Progenitor cell of endocrine pancreas (in vitro differentiated cells): ENCODE measurements around the gene FBXO45. TPM values are rescaled to one million over a fixed set of nuclear protein-coding genes. Genes with fewer than 3 reads are reported as not detected.

Experiments
- DNase-seq: peaks from one replicate; pipeline ENCODE4 v3.0.0; 2021; ENCODE audit warnings: low spot score; ENCODE audit not compliant: unreplicated experiment
- H3K27ac Mint-ChIP-seq: 2 replicates; pipeline ENCODE4 v1.8.0; 2021; ENCODE audit warnings: mild to moderate bottlenecking, moderate library complexity, mixed read lengths
- H3K27me3 Mint-ChIP-seq: 2 replicates; pipeline ENCODE4 v1.8.0; 2021; ENCODE audit warnings: mixed read lengths
- H3K36me3 Mint-ChIP-seq: 2 replicates; pipeline ENCODE4 v1.8.0; 2022; ENCODE audit warnings: mixed read lengths; ENCODE audit not compliant: insufficient read depth
- H3K4me1 Mint-ChIP-seq: 2 replicates; pipeline ENCODE4 v1.8.0; 2021; ENCODE audit warnings: low read depth, mixed read lengths
- H3K4me3 Mint-ChIP-seq: 2 replicates; pipeline ENCODE4 v1.8.0; 2021; ENCODE audit warnings: low read depth, mild to moderate bottlenecking, moderate library complexity, mixed read lengths
- H3K9me3 Mint-ChIP-seq: 2 replicates; pipeline ENCODE4 v1.8.0; 2021; ENCODE audit warnings: low read depth, mixed read lengths
- total RNA-seq: library from RNA; stranded (reverse); gene quantifications from 2 replicates; pipeline ENCODE4 v1.2.1, GENCODE V29; 2021
- TF ChIP-seq, protein P1 (sequence below): fragments of 200-600 bp; sonication (generic); IDR thresholded peaks from one replicate; pipeline ENCODE4 v1.5.0; 2021; ENCODE audit warnings: antibody characterized with exemption, mild to moderate bottlenecking; ENCODE audit not compliant: unreplicated experiment

The FBXO45 gene
- total RNA-seq, 1 donor from 2014 or later: 13.1 TPM

DNA sequence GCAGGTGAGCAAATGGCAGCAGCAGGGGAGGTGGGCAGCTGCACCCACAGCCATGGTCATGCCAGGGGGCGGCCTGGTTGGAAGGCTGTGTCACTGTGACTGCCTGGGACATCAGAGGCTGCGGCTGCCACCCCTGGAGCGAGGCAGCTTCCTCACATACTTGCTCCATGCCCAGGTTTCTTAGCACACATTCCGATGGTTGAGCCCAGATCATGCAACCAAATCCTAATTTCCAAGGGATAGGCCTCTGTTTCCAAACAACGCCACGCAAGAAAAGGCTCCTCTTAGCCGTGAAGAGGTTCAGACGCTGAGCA lies 59.4 kb downstream of the FBXO45 start:
- H3K27me3 Mint-ChIP-seq: peaks cover 3% of the 10 kb centered on the region

DNA sequence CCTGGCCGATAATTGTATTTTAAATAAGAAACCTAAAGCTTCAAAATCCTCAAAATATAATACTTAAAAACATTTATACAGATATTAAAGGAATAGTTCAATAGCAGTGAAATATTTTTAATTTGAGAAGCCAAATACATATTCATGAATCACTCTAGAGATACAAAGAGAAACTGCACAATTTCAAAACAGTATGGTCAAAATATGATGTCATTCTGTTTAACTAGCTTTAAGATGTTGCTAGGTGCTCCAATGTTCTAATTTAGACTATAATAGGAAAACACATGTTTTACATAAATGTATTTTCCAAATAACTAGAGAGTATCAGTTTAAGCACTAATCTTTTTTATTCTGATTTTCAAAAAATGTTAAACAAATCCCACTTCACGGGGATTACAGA lies 60.8 kb downstream of the FBXO45 start:
- Mint-ChIP-seq H3K4me1 (peaks cover 9% of the 10 kb centered on the region), H3K4me3 (no peak overlapping the region), H3K9me3 (no peaks in the 10 kb centered on the region), H3K27ac (no peak overlapping the region), H3K27me3 (peaks cover 3% of the 10 kb centered on the region), H3K36me3 (no peaks in the 10 kb centered on the region)
- no peak for DNase-seq
- TF ChIP-seq, protein P1, sequence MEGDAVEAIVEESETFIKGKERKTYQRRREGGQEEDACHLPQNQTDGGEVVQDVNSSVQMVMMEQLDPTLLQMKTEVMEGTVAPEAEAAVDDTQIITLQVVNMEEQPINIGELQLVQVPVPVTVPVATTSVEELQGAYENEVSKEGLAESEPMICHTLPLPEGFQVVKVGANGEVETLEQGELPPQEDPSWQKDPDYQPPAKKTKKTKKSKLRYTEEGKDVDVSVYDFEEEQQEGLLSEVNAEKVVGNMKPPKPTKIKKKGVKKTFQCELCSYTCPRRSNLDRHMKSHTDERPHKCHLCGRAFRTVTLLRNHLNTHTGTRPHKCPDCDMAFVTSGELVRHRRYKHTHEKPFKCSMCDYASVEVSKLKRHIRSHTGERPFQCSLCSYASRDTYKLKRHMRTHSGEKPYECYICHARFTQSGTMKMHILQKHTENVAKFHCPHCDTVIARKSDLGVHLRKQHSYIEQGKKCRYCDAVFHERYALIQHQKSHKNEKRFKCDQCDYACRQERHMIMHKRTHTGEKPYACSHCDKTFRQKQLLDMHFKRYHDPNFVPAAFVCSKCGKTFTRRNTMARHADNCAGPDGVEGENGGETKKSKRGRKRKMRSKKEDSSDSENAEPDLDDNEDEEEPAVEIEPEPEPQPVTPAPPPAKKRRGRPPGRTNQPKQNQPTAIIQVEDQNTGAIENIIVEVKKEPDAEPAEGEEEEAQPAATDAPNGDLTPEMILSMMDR: no peak

More for the DNA sequence above, 59.4 kb downstream of the FBXO45 start:
- peaks cover 6% of the 10 kb centered on the region for H3K4me1 Mint-ChIP-seq
- DNase-seq: no peak
- H3K36me3 Mint-ChIP-seq: no peaks in the 10 kb centered on the region
- TF ChIP-seq, protein P1: no peak
- no peaks in the 10 kb centered on the region for H3K9me3 Mint-ChIP-seq
- H3K27ac Mint-ChIP-seq: no peak overlapping the region
- H3K4me3 Mint-ChIP-seq: no peak overlapping the region

DNA sequence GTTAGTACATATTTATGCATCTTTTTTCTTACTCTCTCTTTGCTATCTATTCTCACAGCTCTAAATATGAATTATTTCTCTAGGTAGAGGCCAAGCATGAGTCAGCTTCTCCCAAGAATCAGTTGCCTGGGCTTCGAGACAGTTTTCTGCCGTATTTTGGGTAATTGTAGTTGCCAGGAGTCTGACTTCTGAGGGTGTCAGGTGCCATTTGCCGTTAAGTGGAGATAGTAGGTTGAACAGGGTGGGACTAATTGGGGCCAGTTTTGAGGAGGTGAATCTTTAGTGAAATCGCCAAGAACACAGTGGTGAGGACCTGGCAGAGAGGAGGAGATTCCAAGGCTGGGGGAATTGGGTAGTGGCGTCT lies 63.2 kb downstream of the FBXO45 start:
- Mint-ChIP-seq H3K27me3 (peaks cover 2% of the 10 kb centered on the region), H3K4me1 (peaks cover 9% of the 10 kb centered on the region), H3K4me3 (peak overlapping the region; percentile 80), H3K9me3 (no peaks in the 10 kb centered on the region), H3K27ac (peak overlapping the region; percentile 99), H3K36me3 (no peaks in the 10 kb centered on the region)
- TF ChIP-seq, protein P1: no peak
- no peak for DNase-seq

DNA sequence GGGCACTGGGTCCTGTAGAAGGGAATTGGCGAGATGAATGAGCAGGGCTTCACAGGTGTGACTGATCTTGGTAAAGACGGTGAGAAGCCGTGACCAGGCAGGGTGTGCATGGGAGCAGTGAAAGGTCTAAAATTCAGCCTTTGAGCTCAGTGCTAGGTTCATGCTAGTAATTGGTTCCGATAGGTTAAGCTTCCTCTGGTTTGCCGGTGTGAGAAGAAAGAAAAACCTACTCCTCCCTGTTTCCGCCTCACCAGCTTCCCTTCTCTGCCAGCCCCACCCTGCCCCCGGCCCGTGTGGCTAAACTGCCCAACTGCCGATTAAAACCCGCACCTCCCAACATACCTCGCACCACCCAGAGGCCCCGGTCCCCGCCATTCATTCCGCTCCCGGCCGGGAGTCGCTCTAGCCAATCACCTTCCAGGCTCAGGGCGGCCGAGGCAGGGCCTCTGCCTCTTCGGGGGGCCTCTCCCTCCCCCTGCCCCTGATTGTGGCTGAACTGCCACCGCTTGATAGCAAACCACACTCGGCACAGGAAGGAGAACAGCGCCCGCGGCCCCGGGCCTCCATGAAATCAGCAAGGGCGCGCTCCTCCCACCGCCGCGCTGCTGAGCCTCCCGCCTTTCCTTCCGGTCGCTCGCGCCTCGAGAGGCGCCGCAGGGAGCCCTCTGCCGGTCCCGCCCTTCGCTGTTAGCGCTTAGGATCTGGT lies 63.7 kb downstream of the FBXO45 start:
- TF ChIP-seq, protein P1: peak; percentile 28
- no peaks in the 10 kb centered on the region for H3K9me3 Mint-ChIP-seq
- peak; percentile 83 for DNase-seq
- peak overlapping the region; percentile 99 for H3K27ac Mint-ChIP-seq
- H3K27me3 Mint-ChIP-seq: peaks cover 3% of the 10 kb centered on the region
- peak overlapping the region; percentile 80 for H3K4me3 Mint-ChIP-seq
- peaks cover 9% of the 10 kb centered on the region for H3K4me1 Mint-ChIP-seq
- no peaks in the 10 kb centered on the region for H3K36me3 Mint-ChIP-seq

DNA sequence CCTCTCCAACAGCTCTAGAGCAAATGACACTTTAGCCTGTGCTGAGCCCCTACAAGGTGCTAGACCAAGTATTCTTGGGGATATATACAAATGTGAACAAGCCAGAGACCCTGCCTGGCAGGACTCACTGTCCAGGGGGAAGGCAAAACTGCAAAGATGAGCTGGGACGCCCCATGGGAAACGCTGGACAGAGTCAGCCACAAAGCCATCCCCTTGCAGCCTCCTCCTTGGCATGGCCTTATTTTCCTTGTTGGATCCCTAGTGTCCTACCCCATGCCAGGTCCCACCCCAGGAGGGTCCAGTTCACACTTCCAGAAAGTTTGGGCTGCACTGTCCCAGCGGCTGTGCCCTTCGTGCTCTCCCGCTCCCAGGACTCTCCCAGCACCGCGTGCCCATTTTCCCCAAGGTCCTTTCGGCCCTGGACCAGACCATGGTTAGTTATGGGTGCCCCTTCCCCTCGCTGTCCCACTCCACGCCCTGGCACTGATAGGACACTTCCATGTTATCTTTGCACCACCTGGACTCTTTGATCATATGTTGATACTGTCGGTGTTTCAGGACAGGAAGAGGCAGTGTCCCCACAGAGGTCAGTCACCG lies 65.2 kb downstream of the FBXO45 start:
- Mint-ChIP-seq H3K4me3 (peak overlapping the region; percentile 80), H3K27me3 (peaks cover 13% of the 10 kb centered on the region), H3K27ac (peak overlapping the region; percentile 99), H3K9me3 (no peaks in the 10 kb centered on the region), H3K36me3 (no peaks in the 10 kb centered on the region), H3K4me1 (peaks cover 9% of the 10 kb centered on the region)
- TF ChIP-seq, protein P1: no peak
- no peak for DNase-seq
